UCSD-AML1 (cell line): ENCODE results near the gene PHF20.
"Not testable (repeated sequence)": the region's sequence is repeated elsewhere in the genome, so short reads cannot be mapped to it uniquely, and the experiment has no call there.

Experiments used
- DNase-seq: peaks from one replicate; lab custom pipeline; 2025; ENCODE audit not compliant: unreplicated experiment; lab: John Stamatoyannopoulos, UW

Gene PHF20

DNA sequence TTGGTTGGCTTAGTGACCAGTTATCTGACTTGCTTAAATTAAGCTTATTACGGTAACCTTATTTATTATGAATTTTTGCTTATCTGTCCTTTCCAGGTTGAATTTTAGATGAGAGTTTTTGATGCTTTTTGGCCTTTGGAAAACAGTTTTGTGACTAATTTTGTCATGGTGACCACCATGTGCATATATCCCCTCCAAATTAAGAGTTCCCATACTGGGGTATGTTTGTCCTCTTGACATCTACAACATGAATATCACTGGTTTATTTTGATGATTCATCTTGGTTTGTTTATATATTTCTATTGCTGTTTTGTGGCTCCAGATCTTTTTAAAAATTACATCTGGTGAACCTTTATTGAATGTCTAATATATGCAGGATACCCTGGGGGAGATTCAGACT is 61.4 kb downstream of the PHF20 start:
- no peak for DNase-seq

DNA sequence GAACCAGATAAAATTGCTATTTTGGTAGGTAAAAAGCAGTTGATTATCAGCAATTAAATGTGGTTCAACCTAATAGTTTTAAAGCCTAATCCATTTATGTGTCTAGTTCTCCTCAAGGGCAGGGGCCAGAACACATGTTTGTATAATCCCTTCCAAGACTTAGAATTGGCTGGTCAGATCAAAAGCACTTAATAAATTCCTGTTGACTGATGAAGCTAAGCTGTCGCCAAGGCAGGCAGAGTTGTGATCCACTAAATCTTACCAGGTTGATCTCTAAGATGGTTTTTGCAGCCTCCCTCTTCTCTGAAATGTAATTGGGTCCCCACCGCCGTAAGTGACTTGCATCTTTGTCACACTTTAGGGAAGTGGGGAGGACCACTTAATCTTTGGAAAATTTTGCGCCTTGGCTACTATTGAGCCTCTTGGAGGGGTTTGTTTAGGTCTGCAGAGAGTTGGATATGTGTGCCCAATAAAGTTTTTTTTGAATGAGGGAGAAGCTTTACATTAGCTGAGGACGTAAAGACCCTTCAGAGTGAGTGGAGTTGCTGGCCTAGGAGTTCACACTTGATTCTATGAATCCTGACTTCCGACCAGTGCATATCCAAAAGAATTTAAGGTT is 65.9 kb downstream of the PHF20 start:
- DNase-seq = no peak

DNA sequence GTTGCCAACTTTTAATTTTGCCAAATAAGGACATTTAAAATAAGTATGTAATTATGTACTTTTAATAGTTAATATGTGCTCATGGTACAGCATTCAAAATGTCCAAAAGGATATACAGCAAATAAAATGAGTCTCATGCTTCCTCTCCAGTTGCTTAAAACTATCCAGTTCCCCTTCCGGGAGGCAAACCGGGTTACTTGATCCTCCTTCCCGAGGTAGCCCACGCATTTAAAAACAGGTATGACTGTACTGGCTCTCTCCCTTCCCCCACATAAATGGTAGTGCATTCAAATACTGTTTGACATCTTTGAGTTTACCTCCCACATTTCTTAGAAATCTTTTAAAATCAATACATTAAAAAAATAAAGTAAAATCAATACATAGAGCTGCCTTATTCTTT is 66.4 kb downstream of the PHF20 start:
- DNase-seq = no peak

DNA sequence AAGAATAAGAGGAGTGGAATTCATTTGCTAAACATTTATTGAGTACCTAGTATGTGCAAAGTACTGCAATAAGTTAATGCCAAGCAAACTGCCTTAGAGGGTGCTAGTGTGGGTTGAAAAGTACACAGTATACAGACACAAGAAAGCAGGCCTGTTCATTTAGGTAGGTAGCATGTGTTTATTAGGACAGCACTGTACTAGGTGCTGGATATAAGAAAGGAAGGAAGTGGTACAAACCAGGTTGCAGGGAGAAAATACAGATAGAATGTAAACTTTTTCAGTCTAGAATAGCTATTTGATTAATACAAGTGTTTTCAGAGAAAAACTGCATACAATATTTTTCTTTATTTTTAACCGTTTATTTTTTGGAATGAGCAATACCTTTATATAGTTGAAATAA is 68.1 kb downstream of the PHF20 start:
- no peak for DNase-seq

DNA sequence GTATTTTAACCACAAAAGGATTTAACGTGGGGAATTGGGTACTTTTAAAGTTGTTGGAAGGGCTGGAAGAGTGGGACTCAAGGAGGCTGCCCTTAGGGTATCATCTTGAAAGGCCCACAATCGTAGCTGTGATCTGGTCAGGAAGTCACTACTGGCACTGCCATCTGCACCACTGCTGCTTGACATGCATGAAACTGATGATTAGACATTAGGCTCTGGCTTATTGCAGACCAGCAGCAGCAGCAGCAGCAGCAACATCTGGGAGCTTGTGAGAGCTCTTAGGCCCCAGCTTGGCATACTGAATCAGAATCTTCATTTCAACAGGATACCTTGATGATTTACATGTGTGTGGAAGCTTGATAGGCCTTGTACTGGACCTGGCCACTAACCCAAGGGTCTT is 68.6 kb downstream of the PHF20 start:
- DNase-seq = no peak

DNA sequence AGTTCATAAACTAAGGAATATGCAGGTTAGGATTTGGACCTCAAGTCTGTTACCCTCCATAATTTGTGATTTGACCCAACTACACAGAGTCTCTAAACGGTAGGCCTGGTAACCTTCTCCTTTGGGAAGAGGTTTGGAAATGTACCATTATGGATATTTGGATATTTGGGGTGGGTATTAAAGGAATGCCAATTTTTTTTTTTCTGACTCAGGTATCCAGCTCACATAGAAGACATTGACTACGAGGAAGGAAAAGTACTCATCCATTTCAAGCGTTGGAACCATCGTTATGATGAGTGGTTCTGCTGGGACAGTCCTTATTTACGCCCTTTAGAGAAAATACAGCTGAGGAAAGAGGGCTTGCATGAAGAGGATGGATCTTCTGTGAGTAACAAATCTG is 70.5 kb downstream of the PHF20 start:
- no peak for DNase-seq

DNA sequence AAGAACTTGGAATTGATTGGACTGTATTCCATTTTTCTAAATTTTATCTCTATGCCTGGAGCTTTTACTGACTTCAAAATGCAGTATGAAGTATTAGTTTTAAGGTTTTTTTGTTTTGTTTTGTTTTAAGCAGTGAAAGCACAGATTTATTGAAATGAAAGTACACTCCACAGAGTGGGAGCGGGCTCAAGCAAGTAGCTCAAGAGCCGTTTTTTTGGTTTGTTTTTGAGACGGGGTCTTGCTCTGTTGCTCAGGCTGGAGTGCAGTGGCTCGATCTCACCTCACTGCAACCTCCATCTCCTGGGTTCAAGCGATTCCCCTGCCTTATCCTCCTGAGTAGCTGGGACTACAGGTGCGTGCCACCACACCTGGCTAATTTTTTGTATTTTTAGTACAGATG is 72.1 kb downstream of the PHF20 start:
- DNase-seq = not testable (repeated sequence)

DNA sequence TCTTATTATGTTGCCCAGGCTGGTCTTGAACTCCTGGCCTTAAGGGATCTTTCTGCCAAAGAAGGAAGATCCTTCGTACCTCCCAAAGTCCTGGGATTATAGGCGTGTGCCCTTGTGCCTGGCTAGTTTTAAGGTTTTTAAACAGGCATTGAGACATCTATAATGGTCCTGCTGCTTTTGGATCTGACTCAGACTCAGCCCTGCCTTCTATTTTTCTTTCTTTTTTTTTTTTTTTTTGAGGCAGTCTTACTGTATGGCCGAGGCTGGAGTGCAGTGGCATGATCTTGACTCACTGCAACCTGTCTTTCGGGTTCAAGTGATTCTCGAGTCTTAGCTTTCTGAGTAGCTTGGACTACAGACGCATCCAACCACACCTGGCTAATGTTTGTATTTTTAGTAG is 73.7 kb downstream of the PHF20 start:
- no peak for DNase-seq

DNA sequence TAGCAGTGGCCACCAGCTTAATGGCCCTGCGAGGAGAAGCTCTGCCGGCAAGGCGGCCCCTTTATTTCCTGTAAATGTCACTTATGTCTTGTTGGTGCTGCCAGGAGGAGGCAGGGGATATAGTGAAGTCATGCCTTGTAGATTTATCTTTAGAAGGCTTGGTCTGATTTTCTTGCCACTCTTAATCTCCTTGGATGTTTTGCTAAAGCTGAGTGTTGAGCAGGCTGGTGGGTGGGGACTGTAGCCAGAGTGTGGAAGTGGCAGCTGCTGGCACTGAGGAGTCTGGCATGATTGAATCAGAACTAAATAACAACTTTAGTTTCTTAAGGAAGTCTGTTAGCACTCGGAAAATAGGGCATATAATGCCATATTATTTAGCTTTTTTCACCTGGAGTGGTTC is 77.9 kb downstream of the PHF20 start:
- DNase-seq = no peak

DNA sequence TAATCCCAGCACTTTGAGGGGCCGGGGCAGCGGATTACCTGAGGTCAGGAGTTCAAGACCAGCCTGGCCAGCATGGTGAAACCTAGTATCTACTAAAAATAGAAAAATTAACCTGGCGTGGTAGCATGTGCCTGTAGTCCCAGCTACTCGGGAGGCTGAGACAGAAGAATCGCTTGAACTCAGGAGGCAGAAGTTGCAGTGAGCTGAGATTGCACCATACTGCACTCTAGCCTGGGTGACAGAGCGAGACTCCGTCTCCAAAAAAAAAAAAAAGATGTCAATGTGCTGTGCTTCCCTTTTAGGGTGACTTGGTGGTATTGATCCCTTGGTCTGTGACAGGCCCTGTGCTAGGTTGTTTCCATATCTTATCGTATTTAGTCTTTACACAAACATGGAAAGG is 79.8 kb downstream of the PHF20 start:
- DNase-seq = not testable (repeated sequence)

DNA sequence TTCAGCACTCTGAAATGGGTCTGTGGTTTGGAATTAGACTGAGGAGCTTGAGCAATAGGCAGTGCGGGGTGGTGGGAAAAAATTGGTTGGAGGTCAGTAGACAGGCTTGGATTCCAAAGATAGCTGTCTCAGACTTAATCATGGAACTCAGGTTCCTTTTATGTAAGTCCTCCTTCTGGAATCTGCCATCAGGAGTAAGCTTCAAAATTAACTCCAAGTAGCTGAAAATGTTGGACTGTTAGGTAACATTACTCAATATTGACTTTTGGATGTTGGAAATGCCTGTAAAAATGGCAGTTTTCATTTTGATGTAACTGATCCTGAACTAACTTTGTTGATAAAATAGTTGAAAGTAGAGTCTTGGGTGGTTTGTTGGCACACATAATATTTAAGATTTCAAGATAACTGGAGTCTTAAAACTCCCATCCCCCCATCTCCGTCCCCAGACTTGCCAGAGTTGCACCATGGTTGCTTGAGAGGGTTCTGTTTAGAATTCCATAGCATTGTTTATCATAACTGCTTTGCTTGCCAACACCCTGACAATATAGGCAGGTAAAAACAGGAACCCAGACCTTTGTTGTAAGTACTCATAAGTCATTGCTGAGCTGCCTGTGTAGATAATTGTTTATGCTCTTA is 83.0 kb downstream of the PHF20 start:
- DNase-seq = no peak

DNA sequence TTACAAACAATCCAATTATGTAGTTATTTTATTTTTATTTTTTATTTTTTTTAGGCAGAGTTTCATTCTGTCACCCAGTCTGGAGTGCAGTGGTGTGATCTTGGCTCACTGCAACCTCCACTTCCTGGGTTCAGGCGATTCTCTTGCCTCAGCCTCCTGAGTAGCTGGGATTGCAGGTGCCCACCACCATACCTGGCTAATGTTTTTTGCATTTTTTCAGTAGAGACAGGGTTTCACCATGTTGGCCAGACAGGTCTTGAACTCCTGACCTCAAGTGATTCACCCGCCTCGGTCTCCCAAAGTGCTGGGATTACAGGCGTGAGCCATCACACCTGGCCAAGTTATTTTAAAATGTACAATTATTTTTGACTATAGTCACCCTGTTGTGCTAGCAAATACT is 83.8 kb downstream of the PHF20 start:
- DNase-seq = not testable (repeated sequence)

DNA sequence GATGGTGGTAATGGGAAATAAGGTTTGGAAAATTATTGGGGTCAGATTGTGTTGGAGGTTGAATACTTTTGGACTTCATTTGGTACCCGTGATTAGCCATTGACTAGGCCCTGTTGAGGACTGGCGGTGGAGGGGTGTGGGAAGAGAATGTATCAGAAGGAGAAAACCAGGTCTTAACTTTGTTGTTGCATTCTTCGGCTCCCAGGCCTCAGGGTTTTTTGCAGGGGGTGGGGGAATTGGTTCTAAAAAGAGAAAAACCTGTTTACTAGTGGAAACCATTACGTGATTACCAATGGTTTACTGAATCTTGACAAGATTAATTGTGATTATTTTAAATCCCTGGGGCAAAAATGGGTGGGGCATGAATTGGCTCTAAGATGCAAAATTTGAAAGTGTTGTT is 85.1 kb downstream of the PHF20 start:
- no peak for DNase-seq

DNA sequence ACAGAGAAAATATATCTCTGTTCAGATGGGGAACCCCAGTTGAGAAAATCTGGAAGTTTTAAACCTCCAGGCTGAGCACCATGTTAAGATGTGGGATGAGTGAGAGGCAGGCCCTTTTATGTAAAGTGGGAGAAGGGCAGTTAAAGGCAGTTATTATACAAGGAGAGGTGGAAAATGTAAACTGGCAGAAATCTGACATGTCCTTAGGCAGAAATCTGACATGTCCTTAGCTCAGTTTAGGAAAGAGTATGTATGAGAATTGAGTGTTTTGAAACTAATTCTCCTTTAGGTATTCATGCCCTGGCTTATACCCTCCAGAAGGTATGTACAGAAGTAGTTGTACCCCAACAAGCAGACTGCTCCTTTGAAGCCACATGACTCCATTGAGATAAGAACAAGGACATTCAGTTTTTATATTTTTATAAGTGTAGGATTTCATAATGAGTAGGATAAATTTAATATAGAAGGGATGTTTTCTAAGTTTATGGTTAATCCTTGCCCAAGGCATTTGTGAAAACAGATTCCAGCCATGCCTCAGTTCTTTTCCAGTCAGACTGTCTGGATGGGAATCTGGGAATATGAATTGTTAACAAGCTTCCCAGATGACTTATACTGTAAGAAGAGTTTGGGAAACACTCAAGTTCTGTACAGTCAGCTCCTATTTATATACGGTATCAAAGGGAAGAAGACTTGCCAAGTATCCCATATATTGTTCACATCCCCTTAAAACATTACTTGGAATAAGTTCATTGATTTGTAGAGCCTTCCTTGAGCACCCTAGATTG is 94.8 kb downstream of the PHF20 start:
- DNase-seq = no peak

DNA sequence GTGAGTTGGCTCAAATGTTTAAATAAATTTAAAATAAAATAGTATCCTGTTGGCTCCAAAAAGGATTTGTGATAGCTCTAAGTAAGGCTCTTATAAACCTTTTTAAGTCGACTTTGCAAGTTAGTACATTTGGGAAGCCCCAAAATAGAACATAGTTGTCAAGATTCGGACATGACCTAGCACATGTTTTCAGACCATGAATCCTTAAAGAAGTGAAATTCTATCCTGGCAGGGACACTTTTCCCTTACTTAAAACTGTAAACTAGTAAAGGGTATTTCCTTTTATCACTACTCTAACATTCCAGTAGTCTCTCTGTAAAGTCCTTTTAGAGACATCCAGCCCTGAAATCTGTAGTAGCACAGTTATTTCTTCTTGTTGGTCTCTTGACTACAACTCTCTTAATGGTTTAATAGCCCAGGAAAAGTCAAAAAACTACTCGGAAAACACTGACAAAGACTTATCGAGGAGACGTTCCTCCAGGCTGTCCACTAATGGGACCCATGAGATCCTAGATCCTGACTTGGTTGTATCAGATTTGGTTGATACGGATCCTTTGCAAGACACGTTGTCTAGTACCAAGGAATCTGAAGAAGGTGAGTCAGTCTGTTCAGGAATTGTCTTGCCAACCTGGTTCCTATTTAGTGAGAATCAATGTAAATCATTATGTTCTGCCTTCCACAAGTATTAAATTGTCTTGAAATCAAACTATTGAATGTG is 98.9 kb downstream of the PHF20 start:
- DNase-seq = no peak

DNA sequence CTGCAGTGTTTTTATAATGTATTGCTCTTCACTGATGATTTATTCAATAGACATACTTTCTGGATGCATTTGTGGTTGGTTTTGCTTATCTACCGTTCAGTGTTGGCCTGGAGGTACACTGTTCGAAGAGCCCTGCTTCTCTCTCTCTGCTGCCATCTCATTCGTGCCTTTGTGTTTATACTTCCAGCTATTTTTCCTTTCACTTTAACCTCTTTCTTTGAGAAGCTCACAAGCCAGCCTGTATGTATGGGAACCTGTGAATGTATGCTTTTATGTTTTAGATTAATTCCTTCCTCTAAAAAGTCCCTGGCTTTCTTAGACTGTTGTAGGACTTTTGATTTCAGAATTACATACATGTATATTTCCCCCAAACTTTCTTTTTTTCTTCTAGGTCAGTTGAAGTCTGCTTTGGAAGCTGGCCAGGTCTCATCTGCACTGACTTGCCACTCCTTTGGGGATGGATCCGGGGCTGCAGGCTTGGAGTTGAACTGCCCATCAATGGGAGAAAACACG is 99.5 kb downstream of the PHF20 start:
- DNase-seq = no peak

DNA sequence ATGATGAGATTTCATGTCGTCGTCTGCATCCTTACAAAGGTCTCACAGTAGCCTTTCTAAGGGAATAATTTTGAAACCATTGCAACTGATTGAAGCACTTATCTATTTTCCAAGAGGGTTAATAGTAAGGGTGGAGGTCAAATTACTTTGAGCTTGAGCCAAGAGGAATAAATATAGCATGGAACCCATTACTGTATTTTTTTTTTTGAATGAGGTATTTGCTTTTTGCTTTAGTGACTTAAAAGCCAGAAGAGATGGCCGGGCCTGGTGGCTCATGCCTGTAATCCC is 104.2 kb downstream of the PHF20 start:
- DNase-seq = no peak

DNA sequence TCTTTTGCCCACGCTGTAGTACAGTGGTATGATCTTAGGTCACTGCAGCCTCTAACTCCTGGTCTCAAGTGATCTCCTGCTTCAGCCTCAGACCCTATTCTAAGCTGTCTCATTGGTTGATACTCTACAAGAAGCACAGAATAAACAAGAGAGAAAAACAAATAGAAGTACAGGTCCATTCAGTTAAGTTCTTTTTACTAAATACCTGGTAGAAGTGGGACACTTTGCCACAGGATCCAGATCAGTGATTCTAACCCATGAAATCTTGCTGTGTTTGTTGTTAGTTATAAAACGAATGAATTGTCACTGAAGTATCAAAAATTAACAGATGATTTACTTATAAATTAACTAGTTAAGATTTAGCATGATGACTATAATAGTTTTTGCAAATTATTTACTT is 105.8 kb downstream of the PHF20 start:
- no peak for DNase-seq

DNA sequence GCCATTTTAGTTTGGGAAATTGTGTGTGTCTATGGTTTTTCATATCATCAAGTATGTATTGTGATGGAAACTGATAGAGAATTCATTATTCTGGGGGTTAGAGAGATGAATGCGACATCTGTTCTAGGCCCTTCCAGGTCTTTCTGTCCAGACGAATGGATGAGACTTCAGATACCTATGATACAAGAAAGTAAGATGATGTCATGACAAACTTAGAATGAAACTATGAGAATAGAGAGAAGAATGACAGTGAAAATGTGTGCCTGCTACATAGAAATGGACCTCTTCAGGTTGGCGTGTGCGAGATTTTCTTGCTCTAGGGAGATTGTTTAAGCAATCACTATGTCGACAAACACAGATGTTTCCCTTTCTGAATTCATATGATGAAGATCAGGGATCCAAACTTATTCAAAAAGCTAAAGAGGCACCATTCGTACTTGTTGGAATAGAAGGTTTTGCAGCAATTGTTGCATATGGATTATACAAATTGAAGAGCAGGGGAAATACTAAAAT is 106.4 kb downstream of the PHF20 start:
- no peak for DNase-seq

DNA sequence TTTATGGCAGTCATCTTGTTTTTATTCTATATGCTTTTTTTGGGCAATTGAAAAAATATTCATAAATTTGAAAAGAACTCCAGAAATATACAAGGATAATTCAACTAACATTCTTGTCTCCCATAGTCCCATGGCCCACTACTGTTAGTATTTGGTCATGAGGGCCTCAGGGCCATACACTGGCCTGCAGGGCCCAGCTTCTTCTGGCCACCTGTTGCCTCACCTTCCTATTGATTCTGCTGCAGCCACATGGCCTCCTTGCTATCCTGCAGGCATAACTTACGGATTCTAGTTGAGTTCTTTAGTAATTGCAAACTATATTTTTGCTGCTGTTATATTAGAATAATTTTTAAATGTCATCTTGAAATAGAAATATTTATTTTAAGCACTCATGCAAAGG is 109.9 kb downstream of the PHF20 start:
- DNase-seq = no peak

DNA sequence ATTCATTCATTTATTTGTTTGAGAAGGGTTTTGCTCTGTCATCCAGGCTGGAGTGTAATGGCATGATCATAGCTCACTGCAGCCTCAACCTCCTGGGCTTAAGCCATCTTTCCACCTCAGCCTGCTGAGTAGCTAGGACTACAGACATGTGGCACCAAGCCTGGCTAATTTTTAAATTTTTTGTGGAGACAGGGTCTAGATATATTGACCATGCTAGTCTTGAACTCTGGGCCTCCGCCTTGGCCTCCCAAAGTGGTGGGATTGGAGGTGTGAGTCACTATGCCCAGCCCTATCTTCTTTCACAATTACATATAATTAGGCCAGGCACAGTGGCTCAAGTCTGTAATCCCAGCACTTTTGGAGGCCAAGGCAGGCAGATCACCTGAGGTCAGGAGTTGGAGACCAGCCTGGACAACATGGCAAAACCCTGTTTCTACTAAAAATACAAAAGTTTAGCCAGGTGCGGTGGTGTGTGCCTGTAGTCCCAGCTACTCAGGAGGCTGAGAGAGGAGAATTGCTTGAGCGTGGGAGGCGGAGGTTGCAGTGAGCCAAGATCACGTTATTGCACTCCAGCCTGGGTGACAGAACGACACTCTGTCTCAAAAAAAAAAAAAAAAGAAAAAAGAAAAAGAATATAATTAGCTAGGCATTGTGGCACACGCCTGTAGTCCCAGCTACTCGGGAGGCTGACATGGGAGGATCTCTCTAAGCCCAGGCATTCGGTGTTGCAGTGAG is 110.8 kb downstream of the PHF20 start:
- not testable (repeated sequence) for DNase-seq
